Breast epithelium (tissue), 3 donors: ENCODE data around the gene ABCC11.
"Not testable (repeated sequence)": the region's sequence is repeated elsewhere in the genome, so short reads cannot be mapped to it uniquely, and the experiment has no call there.

Experiments used
- POLR2A ChIP-seq: fragments of 450-650 bp; IDR thresholded peaks from one replicate; pipeline ENCODE4 v1.6.1; 2016; ENCODE audit warnings: antibody characterized with exemption, mild to moderate bottlenecking, moderate library complexity
- POLR2AphosphoS5 ChIP-seq, 3 donors: sonication (generic); formaldehyde crosslinking; IDR thresholded peaks; one replicate each; pipeline ENCODE4 v1.6.1; 2017; ENCODE audit warnings: antibody characterized with exemption in 3 of 3
- TF ChIP-seq, protein P1 (sequence below), 3 donors: fragments of 450-650 bp; IDR thresholded peaks; one replicate each; pipeline ENCODE4 v1.5.1; 2016 to 2017; ENCODE audit warnings: antibody characterized with exemption in 3 of 3, mild to moderate bottlenecking in 3 of 3, moderate library complexity in 3 of 3

GRCh38 chr16:48240147-48240546, 7.2 kb downstream of the ABCC11 start:
- TF ChIP-seq, protein P1, sequence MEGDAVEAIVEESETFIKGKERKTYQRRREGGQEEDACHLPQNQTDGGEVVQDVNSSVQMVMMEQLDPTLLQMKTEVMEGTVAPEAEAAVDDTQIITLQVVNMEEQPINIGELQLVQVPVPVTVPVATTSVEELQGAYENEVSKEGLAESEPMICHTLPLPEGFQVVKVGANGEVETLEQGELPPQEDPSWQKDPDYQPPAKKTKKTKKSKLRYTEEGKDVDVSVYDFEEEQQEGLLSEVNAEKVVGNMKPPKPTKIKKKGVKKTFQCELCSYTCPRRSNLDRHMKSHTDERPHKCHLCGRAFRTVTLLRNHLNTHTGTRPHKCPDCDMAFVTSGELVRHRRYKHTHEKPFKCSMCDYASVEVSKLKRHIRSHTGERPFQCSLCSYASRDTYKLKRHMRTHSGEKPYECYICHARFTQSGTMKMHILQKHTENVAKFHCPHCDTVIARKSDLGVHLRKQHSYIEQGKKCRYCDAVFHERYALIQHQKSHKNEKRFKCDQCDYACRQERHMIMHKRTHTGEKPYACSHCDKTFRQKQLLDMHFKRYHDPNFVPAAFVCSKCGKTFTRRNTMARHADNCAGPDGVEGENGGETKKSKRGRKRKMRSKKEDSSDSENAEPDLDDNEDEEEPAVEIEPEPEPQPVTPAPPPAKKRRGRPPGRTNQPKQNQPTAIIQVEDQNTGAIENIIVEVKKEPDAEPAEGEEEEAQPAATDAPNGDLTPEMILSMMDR (IDR thresholded peaks at IDR 0.05), result not testable (repeated sequence)
- not testable (repeated sequence) for TF ChIP-seq POLR2AphosphoS5 (IDR thresholded peaks at IDR 0.05); POLR2A
